K562 (cell line): ENCODE measurements around the gene CEP68. TPM values are rescaled to one million over a fixed set of nuclear protein-coding genes. Genes with fewer than 3 reads are reported as not detected.

Experiments
- ARNT ChIP-seq, 2 experiments: fragments of 450-650 bp; IDR thresholded peaks; 2 replicates each; pipeline ENCODE4 v1.6.1; 2016; ENCODE audit warnings: mild to moderate bottlenecking in 1 of 2
- CREB1 ChIP-seq, 2 experiments: sonication (generic) in 1 of 2; formaldehyde crosslinking in 1 of 2; IDR thresholded peaks; 2 replicates each; pipeline versions ENCODE4 v1.6.1 to v1.8.0; 2012 to 2022; ENCODE audit warnings: inconsistent platforms in 1 of 2, mild to moderate bottlenecking in 1 of 2, missing genetic modification reagents in 1 of 2, moderate library complexity in 1 of 2
- CREB3 ChIP-seq: fragments of 450-650 bp; conservative IDR thresholded peaks from 2 replicates; pipeline ENCODE4 v1.6.1; 2016; ENCODE audit warnings: missing genetic modification characterization, low read depth, mild to moderate bottlenecking, missing compliant biosample characterization, moderate library complexity
- CXXC5 ChIP-seq: fragments of 250-450 bp; sonication (Bioruptor Pico); IDR thresholded peaks from 2 replicates; pipeline ENCODE4 v1.8.0; 2022; ENCODE audit warnings: inconsistent platforms, mild to moderate bottlenecking, moderate library complexity
- EP400 ChIP-seq: fragments of 450-650 bp; IDR thresholded peaks from 2 replicates; pipeline ENCODE4 v1.6.1; 2017; ENCODE audit warnings: antibody characterized with exemption, mild to moderate bottlenecking, moderate library complexity
- EWSR1 ChIP-seq: fragments of 450-650 bp; IDR thresholded peaks from 2 replicates; pipeline ENCODE4 v1.6.1; 2018; ENCODE audit warnings: borderline replicate concordance, mild to moderate bottlenecking, low read depth, moderate library complexity; ENCODE audit not compliant: partially characterized antibody
- FOXM1 ChIP-seq, 2 experiments: fragments of 450-650 bp in 1 of 2; sonication (generic) in 1 of 2; formaldehyde crosslinking in 1 of 2; IDR thresholded peaks; 2 replicates each; pipeline versions ENCODE4 v1.6.1 to v1.9.0; 2017 to 2022; ENCODE audit warnings: low read depth in 2 of 2, mild to moderate bottlenecking in 2 of 2, missing genetic modification reagents in 1 of 2, moderate library complexity in 1 of 2
- HOXB6 ChIP-seq: fragments of 250-450 bp; sonication (Bioruptor Pico); IDR thresholded peaks from 2 replicates; pipeline ENCODE4 v1.5.1; 2022; ENCODE audit warnings: mild to moderate bottlenecking, borderline replicate concordance
- NELFE ChIP-seq: IDR thresholded peaks from 2 replicates; pipeline ENCODE4 v1.6.1; 2011; ENCODE audit warnings: mild to moderate bottlenecking; ENCODE audit not compliant: insufficient read depth, insufficient read length
- NR0B1 ChIP-seq: fragments of 450-650 bp; IDR thresholded peaks from one replicate; pipeline ENCODE4 v1.6.1; 2018; ENCODE audit warnings: mild to moderate bottlenecking, moderate library complexity; ENCODE audit not compliant: partially characterized antibody
- NRF1 ChIP-seq, 2 experiments: fragments of 450-650 bp; IDR thresholded peaks in 1 of 2; conservative IDR thresholded peaks in 1 of 2; 2 replicates each; pipeline ENCODE4 v1.6.1; 2014; ENCODE audit warnings: mild to moderate bottlenecking in 2 of 2
- POLR3G ChIP-seq: IDR thresholded peaks from 2 replicates; pipeline ENCODE4 v1.6.1; 2011; ENCODE audit not compliant: insufficient read length, insufficient replicate concordance; ENCODE audit errors: extremely low read depth
- RAD21 ChIP-seq, 2 experiments: fragments of 250-450 bp in 1 of 2; fragments of 450-650 bp in 1 of 2; sonication (Bioruptor Pico) in 1 of 2; formaldehyde crosslinking in 1 of 2; IDR thresholded peaks in 1 of 2; conservative IDR thresholded peaks in 1 of 2; 2 replicates each; pipeline versions ENCODE4 v1.4.0 to v1.8.0; 2020 to 2022; ENCODE audit warnings: mild to moderate bottlenecking in 2 of 2, moderate library complexity in 1 of 2
- RBM39 ChIP-seq: fragments of 200-400 bp; formaldehyde crosslinking; optimal IDR thresholded peaks from 2 replicates; pipeline ENCODE3; 2018; ENCODE audit warnings: low read depth, low read length
- SNIP1 ChIP-seq: fragments of 450-650 bp; IDR thresholded peaks from 2 replicates; pipeline ENCODE4 v1.7.1; 2017; ENCODE audit warnings: low read depth, mild to moderate bottlenecking
- SREBF1 ChIP-seq: fragments of 150-350 bp; IDR thresholded peaks from 2 replicates; pipeline ENCODE4 v1.6.1; 2014; ENCODE audit warnings: antibody characterized with exemption, low read depth, low read length, borderline replicate concordance
- TCF7 ChIP-seq: sonication (generic); IDR thresholded peaks from 2 replicates; pipeline ENCODE4 v1.6.1; 2016; ENCODE audit warnings: antibody characterized with exemption, borderline replicate concordance
- TFAP4 ChIP-seq: sonication (generic); formaldehyde crosslinking; IDR thresholded peaks from 2 replicates; pipeline ENCODE4 v1.8.0; 2022; ENCODE audit warnings: missing genetic modification reagents, mild to moderate bottlenecking, moderate library complexity, borderline replicate concordance
- TGIF2 ChIP-seq: sonication (generic); formaldehyde crosslinking; IDR thresholded peaks from 2 replicates; pipeline ENCODE4 v1.8.1; 2022; ENCODE audit warnings: mild to moderate bottlenecking, missing genetic modification reagents, moderate library complexity
- THRB ChIP-seq: fragments of 450-650 bp; formaldehyde crosslinking; conservative IDR thresholded peaks from 2 replicates; pipeline ENCODE4 v1.4.0; 2022; ENCODE audit warnings: mild to moderate bottlenecking, missing genetic modification characterization
- ZNF644 ChIP-seq: fragments of 200-800 bp; sonication (Bioruptor generic); IDR thresholded peaks from 2 replicates; pipeline ENCODE4 v1.6.1; 2016; ENCODE audit warnings: low read depth, missing genetic modification characterization, missing compliant biosample characterization
- ZNF75A ChIP-seq: fragments of 450-650 bp; formaldehyde crosslinking; IDR thresholded peaks from 2 replicates; pipeline ENCODE4 v1.4.0; 2020; ENCODE audit warnings: mild to moderate bottlenecking
- ZNF77 ChIP-seq: fragments of 250-450 bp; sonication (Bioruptor Pico); IDR thresholded peaks from 2 replicates; pipeline ENCODE4 v1.5.0; 2020
- polyA plus RNA-seq, 8 experiments: library from polyadenylated mRNA; depleted of rRNA in 4 of 8; stranded (reverse) in 5 of 8; unstranded in 3 of 8; fragments of >200 nt; fragmentation: Nextera tagmentation in 2 of 8; fragmentation: Illumina TruSeq in 1 of 8; extraction: Ambion mirVana in 2 of 8; extraction: Trizol in 1 of 8; gene quantifications; 2 replicates each; pipeline versions ENCODE4 v1.2.1 to v1.2.3, GENCODE V29; 2011 to 2014; ENCODE audit warnings: inconsistent platforms in 1 of 8, missing spikeins in 1 of 8
- total RNA-seq, 7 experiments: library from RNA; depleted of rRNA in 6 of 7; stranded (reverse); fragments of >200 nt in 6 of 7; fragmentation: Illumina TruSeq in 2 of 7; extraction: Trizol in 2 of 7; gene quantifications; 2 replicates each; pipeline versions ENCODE4 v1.2.1 to v1.2.3, GENCODE V29; 2011 to 2021; ENCODE audit warnings: low replicate concordance in 1 of 7

Gene CEP68
- total and polyA plus RNA-seq, 9 of the 15 experiments (the other 6 are each of a cell fraction or from before 2014, with no cell fraction given) = 1.4 to 8.5 (median 5.2) TPM

GRCh38 chr2:65056215-65057053, at the start of gene CEP68 (continued):
- TF ChIP-seq POLR3G = no peak
- TF ChIP-seq NELFE = no peak
- TF ChIP-seq EP400 = peak; percentile 57; the same call in 1 of the 2 replicates
- no peak for TF ChIP-seq SNIP1
- peak; percentile 46 for TF ChIP-seq CREB1 (IDR thresholded peaks at IDR 0.05)
- TF ChIP-seq CREB1 (CRISPR knock-in tag; IDR thresholded peaks at IDR 0.05) = peak; percentile 75
- peak; percentile 64; the same call in 1 of the 2 replicates for TF ChIP-seq TGIF2
- TF ChIP-seq RBM39 = no peak
- peak; percentile 81 for TF ChIP-seq CXXC5
- no peak for TF ChIP-seq NR0B1
- no peak for TF ChIP-seq RAD21 (CRISPR knock-in tag; conservative IDR thresholded peaks at IDR 0.05 in 1 of 2, IDR thresholded peaks at IDR 0.05 in 1 of 2)
- TF ChIP-seq FOXM1 (IDR thresholded peaks at IDR 0.05; ENCODE audit: low read depth) = peak; percentile 58; the same call in 1 of the 2 replicates
- TF ChIP-seq FOXM1 (CRISPR knock-in tag; IDR thresholded peaks at IDR 0.05; ENCODE audit: low read depth) = no peak
- no peak for TF ChIP-seq CREB3
- TF ChIP-seq TFAP4 (CRISPR knock-in tag) = no peak; the same call in 1 of the 2 replicates
- no peak for TF ChIP-seq TCF7
- no peak for TF ChIP-seq EWSR1
- TF ChIP-seq ARNT (IDR thresholded peaks at IDR 0.05) = no peak
- no peak for TF ChIP-seq ZNF75A (CRISPR knock-in tag)
- TF ChIP-seq ZNF644 = no peak
- TF ChIP-seq NRF1 (conservative IDR thresholded peaks at IDR 0.05 in 1 of 2, IDR thresholded peaks at IDR 0.05 in 1 of 2) = peak; percentile 83
- no peak for TF ChIP-seq HOXB6
- TF ChIP-seq THRB (CRISPR knock-in tag) = no peak
- TF ChIP-seq SREBF1 = no peak
- TF ChIP-seq ZNF77 = no peak
